Measurements from ENCODE around the gene BLMH.

BLMH gene, protein sequence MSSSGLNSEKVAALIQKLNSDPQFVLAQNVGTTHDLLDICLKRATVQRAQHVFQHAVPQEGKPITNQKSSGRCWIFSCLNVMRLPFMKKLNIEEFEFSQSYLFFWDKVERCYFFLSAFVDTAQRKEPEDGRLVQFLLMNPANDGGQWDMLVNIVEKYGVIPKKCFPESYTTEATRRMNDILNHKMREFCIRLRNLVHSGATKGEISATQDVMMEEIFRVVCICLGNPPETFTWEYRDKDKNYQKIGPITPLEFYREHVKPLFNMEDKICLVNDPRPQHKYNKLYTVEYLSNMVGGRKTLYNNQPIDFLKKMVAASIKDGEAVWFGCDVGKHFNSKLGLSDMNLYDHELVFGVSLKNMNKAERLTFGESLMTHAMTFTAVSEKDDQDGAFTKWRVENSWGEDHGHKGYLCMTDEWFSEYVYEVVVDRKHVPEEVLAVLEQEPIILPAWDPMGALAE

DNA sequence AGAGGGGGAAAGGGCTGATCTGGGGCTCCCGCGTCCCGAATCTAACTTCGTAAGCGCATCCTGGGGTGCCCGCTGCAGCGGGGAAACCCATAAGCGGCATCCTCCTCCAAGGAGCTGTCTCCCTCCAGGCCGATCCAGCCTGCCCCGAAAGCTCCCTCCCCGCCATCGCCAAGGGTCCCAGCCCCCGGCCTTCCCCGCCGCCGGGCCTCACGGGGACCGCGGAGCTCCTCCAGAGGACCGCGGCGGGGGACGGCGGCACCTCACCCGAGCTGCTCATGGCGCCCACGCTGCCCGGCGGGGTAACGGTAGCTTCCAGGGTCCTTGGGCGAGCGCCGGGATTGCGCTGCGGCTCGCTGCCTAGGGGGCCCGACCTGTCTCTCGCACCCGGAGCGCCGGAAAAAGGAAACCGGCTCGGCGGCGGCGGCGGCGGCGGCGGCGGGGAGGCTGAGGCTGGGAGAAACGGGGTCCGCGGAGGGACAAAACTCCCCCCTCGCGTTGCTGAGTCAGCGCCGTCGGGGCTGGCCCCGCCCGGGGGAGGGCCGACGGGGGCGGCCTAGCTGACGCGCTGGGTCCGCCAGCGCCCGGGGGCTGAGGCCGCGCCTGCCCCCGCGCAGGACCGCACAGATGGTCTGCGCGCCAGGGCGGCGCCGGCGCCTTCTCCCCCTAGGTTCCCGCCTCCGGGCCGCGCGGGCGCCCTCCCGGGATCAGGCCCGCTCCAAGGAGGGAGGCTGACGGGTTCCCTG, at the start of gene BLMH:
Gene BLMH (minus strand): TSS at position 402 of the 743 bp plus-strand sequence. CDS start 125 bp downstream, at position 277.
- no peak for DNase-seq (ENCODE audit: low read depth)

DNA sequence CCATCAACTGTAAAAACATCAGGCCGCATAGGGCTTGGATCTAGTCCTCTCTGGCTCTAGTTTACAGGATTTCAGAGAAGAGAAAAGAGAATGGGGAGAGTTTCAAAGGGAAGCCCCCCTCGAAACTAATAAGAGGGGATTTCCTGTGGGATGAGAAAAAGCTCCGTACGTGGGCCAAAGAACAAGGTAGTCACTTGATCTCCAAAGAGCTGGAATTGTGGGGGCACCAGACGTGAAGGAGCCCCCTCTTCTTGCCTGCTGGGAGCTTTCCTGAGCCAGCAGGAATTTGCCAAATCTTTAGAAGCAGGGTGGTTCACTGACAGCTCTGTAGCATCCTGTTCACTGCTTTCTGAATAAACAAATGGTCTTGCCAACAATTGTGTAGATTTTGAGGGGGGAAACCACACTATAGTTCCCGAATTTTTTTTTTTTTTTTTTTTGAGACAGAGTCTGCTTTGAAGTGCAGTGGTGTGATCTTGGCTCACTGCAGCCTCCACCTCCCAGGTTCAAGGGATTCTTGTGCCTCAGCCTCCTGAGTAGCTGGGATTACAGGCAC, 49.1 kb upstream of the BLMH start:
- DNase-seq (ENCODE audit: low read depth): no peak

DNA sequence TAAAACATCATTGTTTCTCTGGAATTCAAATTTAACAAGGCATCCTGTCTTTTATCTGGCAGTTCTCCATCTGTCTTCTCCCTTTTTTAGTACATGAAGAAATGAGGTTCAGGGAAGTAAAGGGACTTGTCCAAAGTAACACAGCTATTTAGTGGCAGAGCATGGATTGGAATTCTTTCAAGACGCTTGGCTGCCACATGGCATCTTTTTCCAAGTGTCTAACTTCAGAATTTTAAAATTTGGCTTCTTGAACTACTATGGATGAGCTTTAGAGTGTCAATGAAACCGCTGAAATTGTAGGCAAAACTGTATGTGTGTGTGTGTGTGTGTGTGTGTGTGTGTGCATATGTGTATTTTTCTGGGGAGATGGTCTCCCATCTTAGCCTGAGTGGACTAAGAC, 47.3 kb upstream of the BLMH start:
- DNase-seq (ENCODE audit: low read depth): no peak

DNA sequence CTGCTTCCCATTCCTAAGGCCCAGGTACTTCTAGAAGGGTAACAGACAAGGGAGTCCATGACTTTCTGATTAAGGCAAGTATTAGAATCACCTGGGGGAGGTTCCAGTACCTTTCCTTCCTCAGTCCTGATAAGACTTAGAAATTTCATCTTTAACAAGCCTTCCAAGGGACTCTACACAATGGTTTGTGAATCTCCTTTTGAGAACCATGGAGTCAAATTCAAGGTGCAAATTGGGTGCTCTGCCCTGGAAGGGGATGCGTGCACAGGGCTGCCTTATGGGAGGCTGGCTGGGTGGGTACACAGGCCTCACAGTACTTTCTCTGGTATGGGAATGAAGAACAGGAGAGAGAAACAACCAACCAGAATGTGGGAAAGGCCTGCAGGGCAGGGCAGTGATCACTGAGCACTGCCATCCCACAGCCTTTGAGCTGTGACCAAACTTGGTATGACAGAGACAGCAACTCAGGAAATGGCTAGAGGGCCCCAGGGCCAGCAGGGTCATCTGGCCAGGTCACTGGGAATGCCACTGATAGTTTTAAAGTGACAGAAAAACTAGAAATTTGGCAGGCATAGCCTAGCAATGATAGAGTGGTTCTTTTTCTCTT, 45.8 kb upstream of the BLMH start:
- no peak for DNase-seq (ENCODE audit: low read depth)

DNA sequence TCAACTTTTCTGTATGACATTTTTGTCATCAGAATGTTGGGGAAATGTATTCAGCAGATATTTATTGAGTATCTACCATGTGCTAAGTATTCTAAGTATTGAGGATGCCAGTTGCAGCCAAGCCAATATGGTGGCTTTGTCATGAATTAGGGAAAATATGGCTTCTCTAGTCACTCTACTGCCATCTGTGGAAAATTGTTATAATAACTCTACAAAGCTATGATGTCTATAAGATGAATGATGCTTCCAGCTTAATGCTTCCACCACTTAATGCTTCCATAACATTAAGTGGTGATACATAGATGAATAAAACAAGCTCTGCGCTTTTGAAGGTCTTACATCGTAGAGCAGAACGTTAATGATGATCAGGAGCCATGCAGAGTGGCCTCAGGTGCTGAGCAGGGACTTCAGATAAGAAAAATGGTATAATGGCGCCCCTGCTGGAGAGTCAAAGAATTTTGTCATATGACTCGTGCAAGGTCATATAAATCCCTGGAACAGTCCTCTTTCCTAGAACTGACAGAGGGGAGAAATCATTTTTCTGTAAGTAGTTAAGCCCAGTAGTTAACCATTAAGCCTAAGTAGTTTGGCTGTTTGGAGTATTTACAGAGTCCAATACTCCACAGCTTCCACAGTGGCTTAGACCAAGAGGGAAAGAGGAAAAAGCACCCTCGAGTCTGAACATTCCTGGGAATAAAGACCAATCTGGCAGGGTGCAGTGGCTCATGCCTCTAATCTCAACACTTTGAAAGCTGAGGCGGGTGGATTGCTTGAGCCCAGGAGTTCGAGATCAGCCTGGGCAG, 44.8 kb upstream of the BLMH start:
- DNase-seq (ENCODE audit: low read depth): peak; percentile 38

DNA sequence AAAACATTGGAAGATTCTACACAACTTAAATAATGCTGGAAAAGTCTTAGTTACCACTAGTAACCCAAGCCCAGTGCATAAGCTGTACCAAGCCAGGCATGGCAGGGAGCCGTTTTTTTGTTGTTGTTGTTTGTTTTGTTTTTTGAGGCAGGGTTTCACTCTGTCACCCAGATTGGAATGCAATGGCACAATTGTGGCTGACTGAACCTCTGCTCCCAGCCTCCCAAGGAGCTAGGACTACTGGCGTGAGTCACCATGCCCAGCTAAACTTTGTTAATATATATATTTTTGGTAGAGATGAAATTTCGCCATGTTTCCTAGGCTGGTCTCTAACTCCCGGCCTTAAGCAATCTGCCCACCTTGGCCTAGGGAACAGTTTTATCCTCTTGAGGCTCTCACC, 42.7 kb upstream of the BLMH start:
- no peak for DNase-seq (ENCODE audit: low read depth)

DNA sequence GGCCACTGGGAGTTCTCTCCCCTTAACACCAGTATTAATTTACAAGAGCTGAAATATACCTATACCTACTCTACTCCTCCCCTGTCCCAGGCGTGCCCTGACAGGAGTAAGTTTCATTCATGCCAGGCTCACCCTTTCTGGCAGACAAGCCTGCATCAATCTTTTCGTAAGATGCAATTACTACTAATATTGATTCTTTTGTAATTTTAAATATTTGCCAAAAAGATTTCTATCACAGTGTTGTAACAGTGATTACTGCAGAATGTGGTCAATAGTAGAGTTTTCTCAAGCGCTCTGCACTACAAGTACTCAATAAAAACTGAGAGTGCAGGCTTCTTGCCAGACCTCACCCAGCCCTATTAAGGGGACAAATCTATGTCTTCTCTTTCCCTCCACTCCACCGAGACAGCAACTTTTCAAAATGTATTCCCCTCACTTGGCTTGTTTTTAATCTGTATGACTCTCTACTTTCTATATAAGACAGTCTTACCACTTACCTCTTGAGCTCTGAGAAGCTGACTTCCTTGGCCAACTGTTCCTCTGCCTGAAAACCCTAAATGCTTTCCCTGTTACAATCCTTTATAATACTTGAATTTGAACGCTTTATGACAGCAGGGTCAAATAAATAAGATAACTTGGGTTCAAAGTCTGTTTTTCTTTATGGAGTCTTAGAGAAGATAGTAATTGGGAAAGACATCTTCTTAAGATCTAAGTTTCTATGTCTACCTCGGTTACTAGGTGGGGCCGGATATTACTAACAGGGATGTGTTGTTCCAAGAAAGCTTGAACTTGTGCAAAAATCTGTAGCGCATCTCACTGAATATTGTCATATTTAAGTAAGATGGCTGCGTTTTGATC, 42.0 kb upstream of the BLMH start, which contains the start of gene TMIGD1:
Gene TMIGD1 (minus strand): TSS at position 555 of the 858 bp plus-strand sequence. CDS start 1,924 bp downstream, outside the sequence.
- no peak for DNase-seq (ENCODE audit: low read depth)

DNA sequence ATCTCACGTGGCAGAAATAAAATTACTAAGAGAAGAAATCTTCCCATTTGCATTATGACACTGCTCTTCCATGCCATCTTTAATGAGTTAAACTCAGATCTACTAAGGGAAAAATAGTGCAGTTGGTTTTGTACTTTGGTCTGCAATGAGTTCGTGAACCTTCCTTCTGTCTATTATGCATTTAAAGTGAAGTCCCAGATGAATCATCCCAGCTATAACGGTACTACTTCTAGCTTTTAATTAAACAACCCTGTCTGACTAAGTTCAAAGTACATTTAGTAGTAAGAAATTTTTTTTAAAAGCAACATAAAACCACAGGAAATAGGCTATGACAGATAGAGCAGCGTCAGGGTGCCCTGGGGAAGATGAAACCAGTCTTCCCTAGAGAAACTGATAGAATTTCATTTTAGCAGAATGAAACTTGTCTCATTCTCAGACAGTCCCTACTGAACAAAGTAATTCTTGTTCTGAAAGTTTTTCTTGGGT, 40.4 kb upstream of the BLMH start:
- DNase-seq (ENCODE audit: low read depth): no peak

DNA sequence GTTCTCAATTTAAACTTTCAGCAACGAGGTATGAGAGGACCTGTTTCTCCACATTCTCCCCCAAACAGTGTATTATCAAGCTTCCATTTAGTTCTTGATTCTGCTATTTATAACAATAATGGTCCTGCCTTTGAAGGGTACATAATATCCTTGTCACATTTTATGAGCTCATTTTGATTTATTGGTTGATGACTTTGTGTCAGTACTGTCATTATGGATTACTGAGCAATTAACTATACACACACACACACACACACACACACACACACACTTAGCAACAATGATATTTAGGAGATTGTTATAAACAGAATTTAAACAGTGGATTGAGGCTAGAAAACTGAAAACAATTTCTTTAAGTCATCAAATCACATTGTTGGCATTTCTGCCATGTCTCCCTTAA, 35.1 kb upstream of the BLMH start:
- no peak for DNase-seq (ENCODE audit: low read depth)

DNA sequence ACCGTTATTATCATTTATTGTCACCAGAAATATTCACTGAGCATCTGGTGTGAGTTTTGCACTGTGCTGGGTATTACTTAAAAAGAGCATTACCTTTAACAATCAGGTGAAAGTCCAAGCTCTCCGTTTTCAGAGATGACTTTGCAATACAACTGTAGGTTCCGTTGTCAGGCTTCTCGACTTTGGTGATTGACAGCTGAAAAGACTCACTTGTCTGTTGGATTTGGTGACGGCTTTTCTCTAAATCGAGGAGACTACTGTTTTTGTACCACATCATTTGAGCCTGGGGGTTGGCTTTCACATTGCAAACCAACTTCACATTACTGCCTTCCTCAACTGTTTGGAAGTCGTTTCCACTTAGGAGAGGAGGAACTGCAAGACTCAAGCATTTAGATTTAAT, 33.0 kb upstream of the BLMH start:
- no peak for DNase-seq (ENCODE audit: low read depth)

DNA sequence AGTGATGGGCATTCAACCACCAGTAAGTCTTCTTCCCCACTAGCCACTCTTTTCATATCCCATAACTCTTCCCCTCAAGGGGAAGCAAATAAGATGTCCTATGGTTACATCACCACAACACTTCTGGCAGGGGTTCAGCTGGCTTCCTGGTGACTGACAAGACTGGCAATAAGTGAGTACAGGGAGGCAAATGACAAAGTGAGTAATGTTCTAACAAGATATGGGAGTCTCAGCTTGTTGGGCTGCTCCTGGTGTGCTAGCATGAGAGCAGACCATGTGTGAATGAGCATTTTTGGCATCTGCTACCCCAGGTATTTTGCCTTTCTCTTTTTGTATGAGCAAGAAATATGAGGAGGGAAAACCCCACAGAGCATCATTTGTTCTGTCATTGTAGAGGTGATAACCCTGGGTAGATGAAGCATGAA, 32.2 kb upstream of the BLMH start:
- no peak for DNase-seq (ENCODE audit: low read depth)

DNA sequence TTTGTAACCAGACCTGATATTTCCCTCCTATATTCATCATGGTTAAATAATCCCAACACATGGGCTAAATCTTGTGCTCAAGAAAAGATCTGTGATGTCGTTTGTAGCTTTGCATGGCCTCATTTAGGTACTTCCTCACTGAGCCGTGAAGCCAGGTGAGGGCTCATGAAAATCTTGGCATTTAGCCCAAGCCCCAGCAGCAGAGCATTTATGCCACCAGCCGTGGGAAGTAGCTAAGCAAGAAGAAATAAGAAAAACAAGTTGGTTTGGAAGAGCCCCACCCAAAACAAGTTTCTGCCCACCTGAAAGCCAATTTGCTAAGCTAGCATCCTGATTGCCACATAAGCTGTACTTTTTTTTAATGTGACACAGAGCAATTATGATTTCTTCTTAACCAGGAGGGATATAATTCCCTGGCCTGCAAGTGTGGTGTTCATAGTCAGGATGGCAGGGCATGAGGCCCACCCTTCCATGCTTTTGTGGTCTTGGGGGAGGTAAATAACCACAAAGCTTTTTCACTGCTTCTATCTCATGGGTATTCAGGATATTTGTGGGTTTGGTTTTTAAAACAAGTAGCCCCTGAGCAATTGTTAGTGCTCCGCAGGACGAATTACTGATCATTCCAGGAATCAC, 31.6 kb upstream of the BLMH start:
- DNase-seq (ENCODE audit: low read depth): no peak

DNA sequence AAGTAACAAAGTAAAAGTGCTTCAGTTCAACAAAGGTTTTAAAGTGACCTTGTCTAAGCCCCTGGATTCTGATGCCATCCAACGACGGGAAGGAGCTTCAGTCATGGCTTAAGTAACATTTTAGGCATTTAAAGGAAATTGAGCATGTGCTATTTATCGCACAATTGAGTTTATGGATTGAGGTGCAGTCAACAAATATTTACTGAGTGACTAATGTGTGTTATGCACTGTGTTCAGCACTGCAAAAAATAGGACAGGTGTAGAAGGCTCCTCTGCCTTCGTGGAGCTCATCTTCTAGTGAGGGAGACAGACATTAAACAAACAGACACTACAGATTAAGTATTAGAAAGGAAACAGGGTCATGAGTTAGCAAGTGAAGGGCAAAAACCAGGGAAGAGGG, 29.6 kb upstream of the BLMH start:
- no peak for DNase-seq (ENCODE audit: low read depth)

DNA sequence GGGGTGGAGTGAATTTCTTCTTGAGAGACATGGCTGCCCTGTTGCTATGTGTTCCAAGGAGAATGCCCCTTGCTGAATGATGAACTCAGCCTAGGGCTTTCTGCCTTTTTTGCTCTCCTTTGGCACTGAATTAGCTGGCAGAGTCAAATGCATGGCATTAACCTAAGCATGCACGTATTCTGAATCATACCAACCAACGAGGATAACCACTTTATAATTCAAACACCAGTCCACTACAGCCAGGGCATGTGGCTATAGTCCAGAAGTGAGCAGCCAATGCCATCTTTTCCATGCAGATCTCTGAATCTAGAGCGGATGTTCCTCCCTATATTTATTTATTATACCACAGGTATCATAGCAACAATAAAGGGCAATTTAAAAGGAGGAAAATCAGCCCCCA, 26.4 kb upstream of the BLMH start:
- DNase-seq (ENCODE audit: low read depth): no peak

DNA sequence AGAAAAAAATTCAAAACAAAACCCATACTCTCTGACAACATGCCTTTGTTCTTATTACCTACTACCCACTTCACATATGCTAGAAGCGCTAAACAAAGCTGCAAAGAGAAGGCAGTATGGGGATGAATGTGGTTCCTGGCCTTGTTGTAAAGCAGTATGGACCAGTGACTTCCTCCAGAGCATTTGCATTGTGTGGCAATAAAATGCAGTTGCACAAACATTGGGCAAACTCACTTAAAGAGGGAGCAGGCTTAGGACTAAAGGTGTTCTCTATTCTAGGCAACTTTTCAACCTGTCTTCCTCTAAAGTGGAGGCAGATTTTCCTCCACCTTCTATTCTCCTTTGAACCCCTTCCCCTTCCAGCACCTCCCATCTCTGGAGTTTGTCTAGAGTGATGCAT, 25.0 kb upstream of the BLMH start:
- DNase-seq (ENCODE audit: low read depth): no peak

DNA sequence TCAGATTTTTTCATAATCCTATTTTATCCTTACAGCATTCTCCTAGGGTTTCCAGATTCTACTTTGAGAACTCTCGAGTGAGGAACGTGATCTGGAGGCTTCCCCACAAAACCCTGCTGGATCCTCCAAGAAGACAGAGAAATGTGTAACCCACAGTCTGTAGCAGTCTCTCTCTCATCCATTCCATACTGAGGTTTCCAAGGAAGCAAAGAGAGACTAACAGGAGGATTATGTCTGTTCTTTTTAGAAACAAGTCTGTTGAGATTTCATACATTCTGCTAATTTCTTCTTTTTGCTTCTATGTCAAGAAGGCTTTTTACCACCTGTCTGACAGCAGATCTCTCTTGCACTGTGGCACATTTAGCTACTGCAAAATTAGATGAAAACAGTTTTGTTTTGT, 23.4 kb upstream of the BLMH start:
- DNase-seq (ENCODE audit: low read depth): no peak

DNA sequence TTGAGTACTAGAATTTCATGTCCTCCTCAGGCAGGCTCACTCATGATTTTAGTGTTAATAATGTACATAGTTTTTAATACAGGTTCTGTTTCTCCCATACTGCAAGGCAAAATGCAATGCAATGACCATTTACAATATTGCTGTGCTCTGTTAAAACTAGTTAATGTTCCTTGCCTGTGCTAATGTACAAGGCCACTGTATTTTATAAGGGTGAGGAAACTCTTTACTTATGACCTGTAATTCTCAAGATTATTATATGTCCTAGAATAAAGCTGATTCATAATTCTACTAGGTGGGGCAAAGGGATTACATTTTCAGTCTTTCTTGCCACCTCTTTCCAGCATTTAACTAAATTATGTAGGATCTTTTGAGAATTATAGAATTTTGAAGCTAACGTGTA, 22.7 kb upstream of the BLMH start:
- no peak for DNase-seq (ENCODE audit: low read depth)

DNA sequence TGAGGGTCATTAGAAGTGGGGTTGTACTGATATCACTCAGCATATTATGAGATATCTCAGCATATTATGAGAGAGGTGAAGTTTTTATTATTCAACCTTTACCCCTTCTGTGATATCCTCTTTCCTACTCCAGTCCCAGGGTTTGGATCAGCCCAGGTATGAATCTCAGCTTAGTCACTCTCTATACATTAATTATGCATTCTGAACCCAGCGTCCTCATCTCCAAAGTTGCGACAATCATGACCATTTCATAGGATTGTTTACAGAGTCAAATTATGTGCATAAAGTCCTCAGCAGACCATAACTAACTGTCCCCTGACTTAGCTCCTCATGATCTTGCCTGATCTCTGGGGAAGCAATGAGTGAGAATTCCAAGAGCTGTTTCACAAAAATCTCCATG, 20.5 kb upstream of the BLMH start:
- no peak for DNase-seq (ENCODE audit: low read depth)

DNA sequence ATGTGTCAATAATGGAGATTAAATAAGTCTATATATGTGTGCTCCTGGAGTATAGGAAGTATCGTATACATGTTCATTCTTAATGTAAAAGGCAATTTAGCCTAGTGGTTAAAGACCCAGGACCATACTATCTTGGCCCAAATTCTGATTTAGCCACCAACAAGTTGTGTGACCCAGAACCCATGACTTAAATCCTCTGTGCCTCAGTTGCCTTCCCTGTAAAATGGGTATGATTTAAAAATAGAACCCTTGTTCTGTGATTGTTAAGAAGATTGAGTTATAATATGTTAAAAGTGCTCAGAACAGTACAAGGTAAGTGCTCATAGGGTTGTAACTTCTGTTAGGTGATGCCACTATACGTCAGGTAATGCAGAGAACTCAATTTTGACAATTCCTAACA, 18.8 kb upstream of the BLMH start:
- no peak for DNase-seq (ENCODE audit: low read depth)

DNA sequence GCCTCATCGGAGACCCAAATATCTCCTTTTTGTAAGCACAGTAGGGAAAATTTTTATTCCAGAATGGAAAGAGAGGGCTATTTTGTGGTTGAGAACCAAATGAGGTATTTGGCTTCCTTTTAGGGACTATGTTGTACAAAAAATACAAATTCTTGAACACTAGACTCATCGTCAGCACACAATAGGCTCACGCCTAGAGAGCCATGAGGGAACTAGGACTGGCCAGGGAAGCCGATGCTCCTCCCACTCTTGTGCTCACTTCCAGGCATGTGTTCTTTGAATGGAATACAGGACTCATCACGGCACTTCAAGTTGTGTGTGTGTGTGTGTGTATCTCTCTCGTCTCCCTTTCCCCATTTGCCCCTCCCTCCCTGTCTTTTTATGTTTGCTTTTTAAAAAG, 17.8 kb upstream of the BLMH start:
- no peak for DNase-seq (ENCODE audit: low read depth)
